GM21515 (cell line): ENCODE results near the gene MTO1.
"Not testable (repeated sequence)": the region's sequence is repeated elsewhere in the genome, so short reads cannot be mapped to it uniquely, and the experiment has no call there.

ENCODE experiments used
- ATAC-seq: cut with Tn5 transposase; IDR thresholded peaks from one replicate; pipeline ENCODE4 v1.9.1; 2021; ENCODE audit not compliant: unreplicated experiment

MTO1 gene

GRCh38 chr6:73523434-73524123 lies 62.0 kb downstream of the MTO1 start:
- peak; percentile 53 for ATAC-seq

GRCh38 chr6:73525546-73526330 lies 64.2 kb downstream of the MTO1 start:
- no peak for ATAC-seq

GRCh38 chr6:73528897-73529296 lies 67.4 kb downstream of the MTO1 start:
- no peak for ATAC-seq

- ATAC-seq: no peak
Observed at GRCh38 chr6:73532293-73532692, 70.8 kb downstream of the MTO1 start.

- no peak for ATAC-seq
Observed at GRCh38 chr6:73534628-73535027, 73.1 kb downstream of the MTO1 start.

GRCh38 chr6:73537677-73538076 lies 76.1 kb downstream of the MTO1 start:
- no peak for ATAC-seq

GRCh38 chr6:73538116-73538779 lies 76.7 kb downstream of the MTO1 start:
- ATAC-seq: no peak

GRCh38 chr6:73542481-73542880 lies 80.9 kb downstream of the MTO1 start:
- ATAC-seq: not testable (repeated sequence)

- ATAC-seq: no peak
Observed at GRCh38 chr6:73542891-73543290, 81.4 kb downstream of the MTO1 start.

GRCh38 chr6:73547036-73547435 lies 85.5 kb downstream of the MTO1 start:
- ATAC-seq: no peak

- no peak for ATAC-seq
Observed at GRCh38 chr6:73548458-73549446, 87.2 kb downstream of the MTO1 start.

GRCh38 chr6:73551115-73551514 lies 89.6 kb downstream of the MTO1 start:
- not testable (repeated sequence) for ATAC-seq

- not testable (repeated sequence) for ATAC-seq
Observed at GRCh38 chr6:73555380-73555949, 93.9 kb downstream of the MTO1 start.

- no peak for ATAC-seq
Observed at GRCh38 chr6:73556836-73557235, 95.3 kb downstream of the MTO1 start.
